Mononuclear cell (primary cell): ENCODE data around the gene ASIC5. TPM values are rescaled to one million over a fixed set of nuclear protein-coding genes. Genes with fewer than 3 reads are reported as not detected.

Experiments
- H3K27me3 ChIP-seq: 2 replicates; pipeline ENCODE4 v1.6.0; 2011; ENCODE audit warnings: low read length, control low read depth; ENCODE audit not compliant: insufficient read depth
- H3K4me1 ChIP-seq: 2 replicates; pipeline ENCODE4 v1.5.1; 2011; ENCODE audit warnings: mild to moderate bottlenecking, low read length, control low read depth; ENCODE audit not compliant: insufficient read depth
- H3K4me3 ChIP-seq: 2 replicates; pipeline ENCODE4 v1.5.1; 2011; ENCODE audit warnings: mild to moderate bottlenecking, low read length, moderate library complexity
- H3K9me3 ChIP-seq: 2 replicates; pipeline ENCODE4 v1.5.1; 2011; ENCODE audit warnings: low read depth, mild to moderate bottlenecking, control low read depth, low read length
- total RNA-seq: library from RNA; depleted of rRNA; stranded (reverse); fragments of >200 nt; gene quantifications from one replicate; pipeline ENCODE4 v1.2.3, GENCODE V29; 2012

The ASIC5 gene
- total RNA-seq, 1 donor: not detected

DNA sequence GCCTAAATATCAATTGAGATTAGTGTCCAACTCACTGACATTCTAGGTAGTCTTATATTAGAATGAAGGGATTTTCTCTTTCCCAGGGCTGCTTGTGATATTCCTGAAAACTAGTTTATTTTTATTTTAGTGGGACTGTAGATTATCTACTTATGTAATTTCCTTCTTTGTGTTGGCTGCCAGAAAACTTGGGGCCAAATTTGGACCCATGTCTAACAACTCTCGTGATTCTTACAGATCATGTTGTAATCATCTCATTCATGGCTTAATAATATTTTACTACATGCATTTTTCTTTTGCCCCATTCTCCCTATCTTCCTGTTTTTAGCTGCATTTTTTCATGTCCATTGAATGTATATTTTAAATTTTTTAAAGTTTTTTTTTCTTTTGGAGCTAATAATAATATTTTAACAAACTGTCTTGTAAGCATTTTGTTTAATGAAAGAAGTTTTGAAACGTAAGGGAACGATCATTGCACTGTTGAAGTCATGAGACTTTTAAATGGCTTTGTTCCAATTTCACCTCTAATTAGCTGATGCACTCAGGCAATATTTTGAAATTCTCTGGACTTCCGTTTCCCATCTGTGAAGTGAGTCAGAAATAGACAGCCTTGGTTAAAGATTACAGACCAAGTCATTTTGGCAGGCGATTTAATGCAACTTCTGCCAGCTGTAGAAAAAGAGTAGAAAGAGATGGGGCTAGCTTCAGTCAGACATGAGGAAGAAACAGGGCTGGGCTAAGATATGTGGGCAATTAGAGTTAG is 23.1 kb upstream of the ASIC5 start:
- H3K4me1 ChIP-seq: no peaks in the 10 kb centered on the region
- no peak overlapping the region for H3K4me3 ChIP-seq
- H3K9me3 ChIP-seq: no peaks in the 10 kb centered on the region
- no peaks in the 10 kb centered on the region for H3K27me3 ChIP-seq

GRCh38 chr4:155887847-155888570 is 21.9 kb upstream of the ASIC5 start:
- Histone ChIP-seq H3K4me1 (no peaks in the 10 kb centered on the region), H3K27me3 (no peaks in the 10 kb centered on the region), H3K9me3 (no peaks in the 10 kb centered on the region), H3K4me3 (no peak overlapping the region)

DNA sequence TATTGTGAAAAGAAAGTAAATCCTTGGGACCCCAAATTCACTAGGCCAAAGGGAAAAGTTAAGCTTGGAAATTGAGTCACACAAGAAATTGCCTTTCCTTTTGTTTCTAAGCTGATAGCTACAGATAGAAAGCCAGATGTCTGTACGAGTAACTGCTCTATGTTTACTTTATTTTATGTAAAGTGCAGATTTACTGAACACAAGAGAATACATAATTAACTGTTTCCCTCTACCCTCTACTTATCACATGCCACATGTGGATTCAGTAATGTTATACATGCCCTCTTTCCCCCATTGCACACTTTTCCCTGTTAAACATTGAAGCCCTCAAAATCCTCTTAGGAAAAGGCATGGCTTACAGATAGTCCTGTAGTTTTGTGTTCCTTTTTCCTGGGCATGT is 21.0 kb upstream of the ASIC5 start:
- Histone ChIP-seq H3K4me3 (no peak overlapping the region), H3K9me3 (no peaks in the 10 kb centered on the region), H3K4me1 (no peaks in the 10 kb centered on the region), H3K27me3 (no peaks in the 10 kb centered on the region)

GRCh38 chr4:155885666-155886065 is 19.6 kb upstream of the ASIC5 start:
- Histone ChIP-seq H3K4me3 (no peak overlapping the region), H3K27me3 (no peaks in the 10 kb centered on the region), H3K9me3 (no peaks in the 10 kb centered on the region), H3K4me1 (no peaks in the 10 kb centered on the region)

DNA sequence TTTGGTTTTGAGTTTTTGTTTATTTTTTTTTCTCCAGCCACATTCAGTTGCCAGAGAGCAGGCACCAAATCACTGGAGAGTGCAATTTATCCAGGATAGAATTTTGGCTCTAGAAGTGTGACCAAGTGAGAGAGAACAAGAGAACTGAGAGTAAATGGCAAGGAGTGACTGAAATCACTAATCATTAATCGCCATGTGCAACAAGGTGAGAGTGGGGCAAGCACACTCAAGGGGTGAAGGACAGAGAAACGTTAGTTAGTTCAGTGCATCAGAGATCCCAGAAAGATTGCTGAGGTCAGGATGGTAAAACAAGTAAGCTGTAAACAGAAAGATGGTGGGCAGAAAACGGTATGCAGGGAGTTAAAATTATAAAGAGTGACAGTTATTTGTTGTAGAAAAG is 17.8 kb upstream of the ASIC5 start:
- Histone ChIP-seq H3K9me3 (no peaks in the 10 kb centered on the region), H3K4me3 (no peak overlapping the region), H3K27me3 (no peaks in the 10 kb centered on the region), H3K4me1 (no peaks in the 10 kb centered on the region)

GRCh38 chr4:155881555-155881954 is 15.5 kb upstream of the ASIC5 start:
- no peaks in the 10 kb centered on the region for H3K4me1 ChIP-seq
- no peaks in the 10 kb centered on the region for H3K9me3 ChIP-seq
- H3K4me3 ChIP-seq: no peak overlapping the region
- H3K27me3 ChIP-seq: no peaks in the 10 kb centered on the region

- Histone ChIP-seq H3K4me1 (no peaks in the 10 kb centered on the region), H3K9me3 (no peaks in the 10 kb centered on the region), H3K27me3 (no peaks in the 10 kb centered on the region), H3K4me3 (no peak overlapping the region)
Measured at GRCh38 chr4:155879767-155880166, 13.7 kb upstream of the ASIC5 start.

DNA sequence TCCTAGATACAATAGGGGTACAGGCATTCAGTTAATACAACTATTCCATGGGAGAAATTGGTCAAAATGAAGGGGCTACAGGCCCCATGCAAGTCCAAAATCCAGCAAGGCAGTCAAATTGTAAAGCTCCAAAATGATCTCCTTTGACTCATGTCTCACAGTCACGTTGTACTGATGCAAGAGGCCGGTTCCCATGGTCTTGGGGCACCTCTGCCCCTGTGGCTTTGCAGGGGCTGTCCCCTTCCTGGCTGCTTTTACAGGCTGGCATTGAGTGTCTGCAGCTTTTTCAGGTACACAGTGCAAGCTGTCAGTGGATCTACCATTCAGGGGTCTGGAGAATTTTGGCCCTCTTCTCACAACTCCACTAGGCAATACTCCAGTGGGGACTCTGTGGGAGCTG is 12.5 kb upstream of the ASIC5 start:
- H3K4me1 ChIP-seq: no peaks in the 10 kb centered on the region

GRCh38 chr4:155877971-155878370 is 11.9 kb upstream of the ASIC5 start:
- no peak overlapping the region for H3K4me3 ChIP-seq
- no peaks in the 10 kb centered on the region for H3K9me3 ChIP-seq
- H3K4me1 ChIP-seq: no peaks in the 10 kb centered on the region
- no peaks in the 10 kb centered on the region for H3K27me3 ChIP-seq

More for the DNA sequence above, 12.5 kb upstream of the ASIC5 start:
- Histone ChIP-seq H3K27me3 (no peaks in the 10 kb centered on the region), H3K4me3 (no peak overlapping the region), H3K9me3 (no peaks in the 10 kb centered on the region)

DNA sequence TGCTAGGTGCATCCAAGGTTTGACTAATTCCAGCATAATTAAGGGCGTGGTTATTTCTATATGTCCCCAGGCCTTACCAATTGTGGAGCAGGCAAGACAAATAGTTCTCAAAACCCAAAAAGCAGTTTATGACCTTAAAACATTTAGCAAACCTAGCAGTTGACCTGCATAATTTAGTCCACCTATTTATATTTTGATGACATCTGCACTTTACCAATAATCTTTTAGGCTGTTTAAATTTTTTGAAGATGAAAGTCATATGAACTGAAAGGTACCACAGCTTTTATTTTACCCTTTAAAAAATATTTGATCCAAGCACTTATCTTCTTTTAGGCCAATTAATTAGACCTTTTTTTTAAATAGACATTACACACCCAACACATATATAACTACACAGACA is 9.8 kb upstream of the ASIC5 start:
- Histone ChIP-seq H3K9me3 (no peaks in the 10 kb centered on the region), H3K4me3 (no peak overlapping the region), H3K27me3 (no peaks in the 10 kb centered on the region), H3K4me1 (no peaks in the 10 kb centered on the region)

- Histone ChIP-seq H3K4me1 (no peaks in the 10 kb centered on the region), H3K4me3 (no peak overlapping the region), H3K27me3 (no peaks in the 10 kb centered on the region), H3K9me3 (no peaks in the 10 kb centered on the region)
Measured at GRCh38 chr4:155855897-155856296, 10.2 kb downstream of the ASIC5 start.

- Histone ChIP-seq H3K4me1 (no peaks in the 10 kb centered on the region), H3K9me3 (no peaks in the 10 kb centered on the region), H3K27me3 (no peaks in the 10 kb centered on the region), H3K4me3 (no peak overlapping the region)
Measured at GRCh38 chr4:155854582-155855226, 11.4 kb downstream of the ASIC5 start.

- H3K4me3 ChIP-seq: no peak overlapping the region
Measured at GRCh38 chr4:155853189-155853588, 12.9 kb downstream of the ASIC5 start.

GRCh38 chr4:155849042-155849441 is 17.0 kb downstream of the ASIC5 start:
- H3K9me3 ChIP-seq: no peaks in the 10 kb centered on the region
- H3K27me3 ChIP-seq: no peaks in the 10 kb centered on the region
- no peak overlapping the region for H3K4me3 ChIP-seq
- no peaks in the 10 kb centered on the region for H3K4me1 ChIP-seq

More at GRCh38 chr4:155853189-155853588, 12.9 kb downstream of the ASIC5 start:
- H3K27me3 ChIP-seq: no peaks in the 10 kb centered on the region
- H3K4me1 ChIP-seq: no peaks in the 10 kb centered on the region
- no peaks in the 10 kb centered on the region for H3K9me3 ChIP-seq

GRCh38 chr4:155846929-155847328 is 19.1 kb downstream of the ASIC5 start:
- no peaks in the 10 kb centered on the region for H3K4me1 ChIP-seq
- H3K4me3 ChIP-seq: no peak overlapping the region
- no peaks in the 10 kb centered on the region for H3K27me3 ChIP-seq

More at GRCh38 chr4:155846929-155847328, 19.1 kb downstream of the ASIC5 start:
- no peaks in the 10 kb centered on the region for H3K9me3 ChIP-seq
